GM23248 (cell line): ENCODE results near the gene MYO5B.

Experiments used
- EZH2 ChIP-seq: fragments of 200-600 bp; sonication (generic); IDR thresholded peaks from 2 replicates; pipeline ENCODE4 v1.6.1; 2018; ENCODE audit warnings: antibody characterized with exemption, mild to moderate bottlenecking; ENCODE audit not compliant: insufficient read depth, poor library complexity, severe bottlenecking
- EZH2phosphoT487 ChIP-seq: fragments of 200-600 bp; sonication (generic); IDR thresholded peaks from 2 replicates; pipeline ENCODE4 v1.6.1; 2018; ENCODE audit warnings: antibody characterized with exemption, moderate library complexity, mild to moderate bottlenecking, low read depth; ENCODE audit not compliant: insufficient read depth

DNA sequence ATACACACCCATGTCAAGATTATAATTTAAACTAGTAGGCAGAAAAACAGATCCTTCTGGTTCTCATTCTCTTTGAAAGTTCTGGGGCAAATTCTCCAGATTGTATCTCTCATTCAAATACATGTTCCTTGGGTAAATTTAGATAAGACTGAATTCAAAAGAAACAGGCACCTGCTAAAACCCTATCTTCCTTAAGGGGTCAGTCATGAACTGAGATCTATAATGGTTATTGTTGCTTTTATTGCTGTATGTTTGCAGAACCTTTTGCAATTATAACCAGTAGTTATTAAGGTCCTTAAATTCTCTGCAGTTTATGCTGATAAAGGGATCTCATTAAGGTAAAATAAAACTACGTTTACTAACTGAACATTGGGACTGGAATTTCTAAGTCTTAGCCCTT lies 83.5 kb downstream of the MYO5B start:
- no peak for TF ChIP-seq EZH2
- no peak for TF ChIP-seq EZH2phosphoT487
